Skeletal muscle satellite cell (primary cell): Measurements from ENCODE around the gene CMSS1.

ENCODE experiments used
- H3K27me3 ChIP-seq: 2 replicates; pipeline ENCODE4 v1.7.0; 2013; ENCODE audit warnings: low read length; ENCODE audit not compliant: control insufficient read depth, insufficient read depth
- H3K36me3 ChIP-seq: 2 replicates; pipeline ENCODE4 v1.7.0; 2013; ENCODE audit warnings: mild to moderate bottlenecking, control low read depth, low read length; ENCODE audit not compliant: insufficient read depth
- H3K4me1 ChIP-seq: 2 replicates; pipeline ENCODE4 v1.7.0; 2013; ENCODE audit warnings: low read length; ENCODE audit not compliant: control insufficient read depth, insufficient read depth
- H3K4me2 ChIP-seq: 2 replicates; pipeline ENCODE4 v1.7.0; 2013; ENCODE audit warnings: mild to moderate bottlenecking, low read length
- H3K4me3 ChIP-seq: 2 replicates; pipeline ENCODE4 v1.7.0; 2013; ENCODE audit warnings: low read length
- H3K9ac ChIP-seq: 2 replicates; pipeline ENCODE4 v1.7.0; 2013; ENCODE audit warnings: mild to moderate bottlenecking, low read depth, low read length, moderate library complexity
- H3K9me3 ChIP-seq: replicated peaks from 2 replicates; pipeline ENCODE4 v1.7.0; 2013; ENCODE audit warnings: mild to moderate bottlenecking, control low read depth, low read length

CMSS1 gene

DNA sequence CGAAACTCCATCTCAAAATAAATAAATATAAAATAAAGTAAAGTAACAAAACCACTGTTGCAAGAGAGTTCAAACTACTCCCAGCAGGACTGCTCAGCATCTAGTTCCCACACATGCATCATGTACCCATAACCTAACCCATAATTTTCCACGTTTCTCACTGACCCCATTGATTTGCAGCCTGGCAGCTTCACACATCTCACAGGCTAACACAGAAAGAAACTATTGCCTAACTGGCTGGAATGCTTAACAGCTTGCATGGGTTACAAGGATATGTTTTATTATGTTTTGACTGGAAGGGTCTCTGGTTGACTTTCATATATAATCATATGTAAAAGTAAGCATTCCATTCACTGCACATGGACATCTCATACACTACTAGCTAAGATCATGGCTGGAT lies 387.5 kb downstream of the CMSS1 start:
- Histone ChIP-seq H3K4me1 (peaks cover 4% of the 10 kb centered on the region), H3K36me3 (no peaks in the 10 kb centered on the region), H3K4me2 (no peak overlapping the region), H3K9me3 (no peaks in the 10 kb centered on the region), H3K4me3 (no peak overlapping the region), H3K27me3 (no peaks in the 10 kb centered on the region), H3K9ac (no peak overlapping the region)

DNA sequence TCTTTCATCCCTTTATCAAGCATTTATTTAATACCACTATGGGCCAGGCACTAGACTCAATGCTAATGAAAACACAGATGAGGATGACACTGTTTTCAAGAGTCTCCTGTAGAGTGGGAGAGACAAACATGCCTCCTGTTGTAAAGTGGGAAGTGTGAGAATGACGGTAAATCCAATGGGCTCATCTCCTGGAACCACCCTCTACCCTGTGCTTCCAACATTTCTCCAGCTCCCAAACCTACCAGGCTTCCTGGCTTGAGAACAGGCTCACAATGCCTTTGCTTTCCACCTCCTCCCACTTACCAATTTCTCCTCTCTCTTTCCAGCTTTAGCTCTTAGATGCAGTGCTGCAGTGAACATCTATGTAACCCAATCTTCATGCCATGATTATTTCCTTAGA lies 389.0 kb downstream of the CMSS1 start:
- Histone ChIP-seq H3K4me2 (no peak overlapping the region), H3K27me3 (no peaks in the 10 kb centered on the region), H3K9ac (no peak overlapping the region), H3K4me3 (no peak overlapping the region), H3K4me1 (peaks cover 11% of the 10 kb centered on the region), H3K9me3 (no peaks in the 10 kb centered on the region), H3K36me3 (no peaks in the 10 kb centered on the region)

- Histone ChIP-seq H3K4me2 (no peak overlapping the region), H3K4me3 (no peak overlapping the region), H3K9me3 (no peaks in the 10 kb centered on the region), H3K9ac (no peak overlapping the region), H3K36me3 (no peaks in the 10 kb centered on the region), H3K27me3 (no peaks in the 10 kb centered on the region), H3K4me1 (peaks cover 11% of the 10 kb centered on the region)
Observed at GRCh38 chr3:100207886-100208285, 390.2 kb downstream of the CMSS1 start.

- Histone ChIP-seq H3K9me3 (no peaks in the 10 kb centered on the region), H3K4me3 (no peak overlapping the region), H3K4me1 (peaks cover 11% of the 10 kb centered on the region), H3K27me3 (no peaks in the 10 kb centered on the region), H3K9ac (no peak overlapping the region), H3K4me2 (no peak overlapping the region), H3K36me3 (no peaks in the 10 kb centered on the region)
Observed at GRCh38 chr3:100209169-100209568, 391.5 kb downstream of the CMSS1 start.

DNA sequence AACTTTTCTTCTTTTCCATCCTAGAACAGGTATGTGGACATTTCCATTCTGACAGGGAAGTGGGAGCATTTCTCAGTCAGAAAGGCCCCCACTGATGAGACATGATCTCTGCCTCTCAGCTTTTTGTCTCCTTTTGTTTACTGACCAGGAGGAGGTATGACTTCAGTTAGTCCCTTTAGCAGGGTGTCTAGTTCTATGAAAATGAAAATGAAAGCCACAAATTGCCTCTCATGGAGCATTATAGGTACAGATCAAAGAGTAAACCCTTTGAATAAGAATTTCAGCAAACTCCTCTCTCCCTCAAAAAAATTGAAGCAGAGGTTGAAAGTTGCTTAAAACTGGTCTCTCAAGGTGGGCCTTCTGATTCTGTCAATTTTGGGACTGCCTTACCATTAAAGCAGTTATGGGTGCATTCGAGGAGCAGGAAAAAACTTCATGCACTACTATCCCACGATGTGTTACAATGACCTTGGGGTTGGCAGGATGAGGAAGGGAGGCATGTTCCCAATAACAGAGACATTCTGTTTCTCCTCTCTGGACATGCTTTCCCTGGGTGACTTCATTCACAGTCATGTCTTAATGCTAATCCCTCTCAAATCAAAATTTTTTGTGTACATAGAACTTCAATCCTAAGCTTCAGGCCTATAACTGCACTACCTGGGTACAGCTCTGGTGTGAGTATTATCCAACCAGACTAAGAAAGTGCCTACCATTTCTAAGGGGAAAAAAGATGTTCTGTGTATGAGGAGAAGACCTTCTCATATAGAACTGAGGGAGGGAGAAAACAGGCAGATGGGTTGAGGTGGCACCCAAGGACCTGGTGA lies 392.5 kb downstream of the CMSS1 start:
- no peaks in the 10 kb centered on the region for H3K27me3 ChIP-seq
- no peak overlapping the region for H3K4me2 ChIP-seq
- H3K9me3 ChIP-seq, result no peaks in the 10 kb centered on the region
- H3K4me1 ChIP-seq, result peaks cover 11% of the 10 kb centered on the region
- H3K4me3 ChIP-seq, result no peak overlapping the region
- H3K36me3 ChIP-seq, result no peaks in the 10 kb centered on the region
- peak overlapping the region; percentile 5 for H3K9ac ChIP-seq

- Histone ChIP-seq H3K4me1 (peaks cover 11% of the 10 kb centered on the region), H3K27me3 (no peaks in the 10 kb centered on the region), H3K4me2 (no peak overlapping the region), H3K9ac (peak overlapping the region; percentile 5), H3K36me3 (no peaks in the 10 kb centered on the region), H3K4me3 (no peak overlapping the region), H3K9me3 (no peaks in the 10 kb centered on the region)
Observed at GRCh38 chr3:100210772-100211135, 393.1 kb downstream of the CMSS1 start.

GRCh38 chr3:100213891-100214573 lies 396.4 kb downstream of the CMSS1 start:
- H3K36me3 ChIP-seq, result no peaks in the 10 kb centered on the region
- no peak overlapping the region for H3K4me3 ChIP-seq
- no peaks in the 10 kb centered on the region for H3K9me3 ChIP-seq
- H3K27me3 ChIP-seq, result peaks cover 8% of the 10 kb centered on the region
- H3K4me2 ChIP-seq, result no peak overlapping the region
- peaks cover 11% of the 10 kb centered on the region for H3K4me1 ChIP-seq
- H3K9ac ChIP-seq, result no peak overlapping the region

DNA sequence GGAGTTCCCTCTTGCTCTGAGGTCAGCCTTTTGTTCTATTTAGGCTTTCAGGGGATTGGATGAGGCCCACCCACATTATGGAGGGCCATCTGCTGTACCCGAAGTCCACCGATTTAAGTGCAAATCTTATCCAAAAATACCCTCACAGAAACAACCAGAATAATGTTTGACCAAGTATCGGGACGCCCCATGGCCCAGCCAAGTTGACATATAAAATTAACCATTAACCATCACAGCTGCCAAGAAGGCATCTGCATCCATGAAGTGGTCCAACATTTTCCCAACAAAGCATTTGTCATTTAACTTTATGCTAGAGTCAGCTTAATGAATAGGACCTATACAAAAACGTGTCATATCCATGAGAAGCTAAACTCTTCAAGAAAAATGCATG lies 396.9 kb downstream of the CMSS1 start:
- Histone ChIP-seq H3K36me3 (no peaks in the 10 kb centered on the region), H3K4me2 (no peak overlapping the region), H3K4me1 (peaks cover 11% of the 10 kb centered on the region), H3K9ac (no peak overlapping the region), H3K27me3 (peaks cover 8% of the 10 kb centered on the region), H3K9me3 (no peaks in the 10 kb centered on the region), H3K4me3 (no peak overlapping the region)

GRCh38 chr3:100216713-100217112 lies 399.1 kb downstream of the CMSS1 start:
- no peak overlapping the region for H3K4me3 ChIP-seq
- H3K9ac ChIP-seq, result no peak overlapping the region
- H3K4me2 ChIP-seq, result no peak overlapping the region
- no peaks in the 10 kb centered on the region for H3K4me1 ChIP-seq
- H3K36me3 ChIP-seq, result no peaks in the 10 kb centered on the region
- peaks cover 3% of the 10 kb centered on the region for H3K9me3 ChIP-seq
- peaks cover 8% of the 10 kb centered on the region for H3K27me3 ChIP-seq

DNA sequence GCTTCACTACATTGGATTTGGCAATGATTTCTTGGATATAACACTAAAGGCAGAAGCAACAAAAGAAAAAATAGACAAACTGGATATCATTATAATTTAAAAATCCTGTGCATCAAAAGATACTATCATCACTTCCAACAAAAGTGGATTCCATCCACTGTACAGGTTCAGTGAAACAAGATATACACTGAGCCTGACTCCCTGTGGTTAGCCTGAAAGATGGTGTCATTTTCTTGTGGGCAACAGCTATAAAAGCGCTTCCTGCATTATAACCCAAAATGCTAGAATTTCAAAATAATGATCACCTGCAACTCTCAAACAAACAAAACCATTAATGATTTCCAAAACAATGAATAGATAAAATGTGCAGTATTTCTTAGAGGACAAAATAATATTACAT lies 403.5 kb downstream of the CMSS1 start:
- H3K4me1 ChIP-seq, result no peaks in the 10 kb centered on the region
- H3K9me3 ChIP-seq, result peaks cover 3% of the 10 kb centered on the region
- no peaks in the 10 kb centered on the region for H3K36me3 ChIP-seq
- no peak overlapping the region for H3K9ac ChIP-seq
- no peak overlapping the region for H3K4me2 ChIP-seq
- peaks cover 8% of the 10 kb centered on the region for H3K27me3 ChIP-seq
- no peak overlapping the region for H3K4me3 ChIP-seq

DNA sequence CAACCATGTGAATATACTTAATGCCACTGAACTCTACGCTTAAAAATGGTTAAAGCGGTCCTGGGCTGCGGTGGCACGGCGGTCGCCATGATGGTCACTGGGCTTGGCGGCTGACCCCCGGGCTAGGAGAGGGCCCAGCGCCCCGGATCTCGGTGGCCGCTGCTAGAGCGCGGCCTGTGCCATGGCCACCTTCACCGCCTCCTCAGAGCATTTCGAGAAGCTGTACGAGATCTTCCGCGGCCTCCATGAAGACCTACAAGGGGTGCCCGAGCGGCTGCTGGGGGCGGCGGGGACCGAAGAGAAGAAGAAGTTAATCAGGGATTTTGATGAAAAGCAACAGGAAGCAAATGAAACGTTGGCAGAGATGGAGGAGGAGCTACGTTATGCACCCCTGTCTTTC lies 407.5 kb downstream of the CMSS1 start:
- H3K4me3 ChIP-seq, result no peak overlapping the region
- no peaks in the 10 kb centered on the region for H3K27me3 ChIP-seq
- H3K9ac ChIP-seq, result no peak overlapping the region
- no peaks in the 10 kb centered on the region for H3K36me3 ChIP-seq
- H3K4me2 ChIP-seq, result no peak overlapping the region
- H3K4me1 ChIP-seq, result peaks cover 10% of the 10 kb centered on the region
- H3K9me3 ChIP-seq, result peaks cover 3% of the 10 kb centered on the region

- H3K9me3 ChIP-seq, result no peaks in the 10 kb centered on the region
- no peak overlapping the region for H3K4me2 ChIP-seq
- no peaks in the 10 kb centered on the region for H3K27me3 ChIP-seq
- no peaks in the 10 kb centered on the region for H3K36me3 ChIP-seq
- no peak overlapping the region for H3K4me3 ChIP-seq
- no peak overlapping the region for H3K9ac ChIP-seq
- H3K4me1 ChIP-seq, result peaks cover 10% of the 10 kb centered on the region
Observed at GRCh38 chr3:100225883-100226282, 408.2 kb downstream of the CMSS1 start.
